ENCODE data around the gene UTP3.

DNA sequence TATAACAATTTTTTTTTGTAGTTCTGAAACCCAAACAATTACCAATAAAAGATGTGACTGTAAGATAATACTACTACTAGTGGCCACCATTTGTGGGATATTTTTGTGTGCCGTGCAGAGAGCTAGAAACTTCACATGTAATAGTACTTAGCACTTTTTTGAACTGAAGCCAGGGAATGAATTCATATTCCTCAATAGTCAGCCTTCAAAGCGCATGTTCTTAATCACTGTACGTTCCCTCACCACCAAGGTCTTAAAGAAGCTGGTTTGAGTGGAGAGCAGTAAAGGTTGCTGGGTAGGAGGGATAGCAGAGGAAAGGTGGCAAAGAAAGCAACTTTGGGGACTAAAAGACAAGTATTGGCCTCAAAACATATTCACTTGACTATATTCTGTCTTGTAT, 23.8 kb downstream of the UTP3 start:
- TF ChIP-seq, protein P1, sequence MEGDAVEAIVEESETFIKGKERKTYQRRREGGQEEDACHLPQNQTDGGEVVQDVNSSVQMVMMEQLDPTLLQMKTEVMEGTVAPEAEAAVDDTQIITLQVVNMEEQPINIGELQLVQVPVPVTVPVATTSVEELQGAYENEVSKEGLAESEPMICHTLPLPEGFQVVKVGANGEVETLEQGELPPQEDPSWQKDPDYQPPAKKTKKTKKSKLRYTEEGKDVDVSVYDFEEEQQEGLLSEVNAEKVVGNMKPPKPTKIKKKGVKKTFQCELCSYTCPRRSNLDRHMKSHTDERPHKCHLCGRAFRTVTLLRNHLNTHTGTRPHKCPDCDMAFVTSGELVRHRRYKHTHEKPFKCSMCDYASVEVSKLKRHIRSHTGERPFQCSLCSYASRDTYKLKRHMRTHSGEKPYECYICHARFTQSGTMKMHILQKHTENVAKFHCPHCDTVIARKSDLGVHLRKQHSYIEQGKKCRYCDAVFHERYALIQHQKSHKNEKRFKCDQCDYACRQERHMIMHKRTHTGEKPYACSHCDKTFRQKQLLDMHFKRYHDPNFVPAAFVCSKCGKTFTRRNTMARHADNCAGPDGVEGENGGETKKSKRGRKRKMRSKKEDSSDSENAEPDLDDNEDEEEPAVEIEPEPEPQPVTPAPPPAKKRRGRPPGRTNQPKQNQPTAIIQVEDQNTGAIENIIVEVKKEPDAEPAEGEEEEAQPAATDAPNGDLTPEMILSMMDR (IDR thresholded peaks at IDR 0.05; ENCODE audit: borderline replicate concordance, extremely low read depth, low read length, poor library complexity, severe bottlenecking), result no peak
- TF ChIP-seq EZH2 (IDR thresholded peaks at IDR 0.05; ENCODE audit: borderline replicate concordance, low read depth, low read length, severe bottlenecking), result no peak
